ENCODE measurements around the gene HAUS2.

DNA sequence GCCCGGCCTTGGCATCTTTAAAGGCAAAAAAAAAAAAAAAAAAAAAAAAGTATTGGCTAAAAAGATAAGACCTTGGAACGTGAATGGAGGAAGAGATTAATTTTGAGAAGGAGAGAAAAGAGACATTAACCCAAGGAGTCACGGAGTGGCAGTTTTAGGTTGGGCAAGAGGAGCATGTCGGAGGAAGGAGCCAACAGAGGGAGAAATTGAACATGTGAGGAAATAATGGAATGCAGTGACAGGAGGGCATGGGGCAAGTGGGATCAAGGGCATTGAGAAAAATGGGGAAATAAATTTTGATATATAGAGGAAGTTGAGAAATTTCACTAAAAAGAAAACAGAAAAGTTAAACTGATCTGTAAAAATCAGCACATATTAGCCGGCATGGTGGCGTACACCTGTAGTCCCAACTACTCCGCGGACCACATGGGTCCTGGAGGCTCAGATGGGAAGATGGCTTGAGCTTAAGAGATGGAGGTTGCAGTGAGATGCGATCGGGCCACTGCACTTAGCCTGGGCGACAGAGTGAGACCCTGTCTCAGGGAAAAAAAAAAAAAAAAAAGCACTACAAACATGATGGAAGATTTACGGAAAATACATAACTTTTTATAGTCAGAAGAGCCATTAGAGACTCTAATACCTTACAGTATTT lies 1.2 kb downstream of the HAUS2 start:
- TF ChIP-seq, protein P1, sequence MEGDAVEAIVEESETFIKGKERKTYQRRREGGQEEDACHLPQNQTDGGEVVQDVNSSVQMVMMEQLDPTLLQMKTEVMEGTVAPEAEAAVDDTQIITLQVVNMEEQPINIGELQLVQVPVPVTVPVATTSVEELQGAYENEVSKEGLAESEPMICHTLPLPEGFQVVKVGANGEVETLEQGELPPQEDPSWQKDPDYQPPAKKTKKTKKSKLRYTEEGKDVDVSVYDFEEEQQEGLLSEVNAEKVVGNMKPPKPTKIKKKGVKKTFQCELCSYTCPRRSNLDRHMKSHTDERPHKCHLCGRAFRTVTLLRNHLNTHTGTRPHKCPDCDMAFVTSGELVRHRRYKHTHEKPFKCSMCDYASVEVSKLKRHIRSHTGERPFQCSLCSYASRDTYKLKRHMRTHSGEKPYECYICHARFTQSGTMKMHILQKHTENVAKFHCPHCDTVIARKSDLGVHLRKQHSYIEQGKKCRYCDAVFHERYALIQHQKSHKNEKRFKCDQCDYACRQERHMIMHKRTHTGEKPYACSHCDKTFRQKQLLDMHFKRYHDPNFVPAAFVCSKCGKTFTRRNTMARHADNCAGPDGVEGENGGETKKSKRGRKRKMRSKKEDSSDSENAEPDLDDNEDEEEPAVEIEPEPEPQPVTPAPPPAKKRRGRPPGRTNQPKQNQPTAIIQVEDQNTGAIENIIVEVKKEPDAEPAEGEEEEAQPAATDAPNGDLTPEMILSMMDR (IDR thresholded peaks at IDR 0.05; ENCODE audit: insufficient read depth, low read length, poor library complexity, severe bottlenecking), result no peak
- TF ChIP-seq EZH2phosphoT487 (conservative IDR thresholded peaks at IDR 0.05; ENCODE audit: low read length), result no peak
